Upper lobe of left lung (tissue), 6 donors: Measurements from ENCODE around the gene MXRA8. TPM values are rescaled to one million over a fixed set of nuclear protein-coding genes. Genes with fewer than 3 reads are reported as not detected.

Experiments used
- ATAC-seq, 2 donors: fragments of 200-7000 bp; cut with Tn5 transposase; one replicate each; pipeline ENCODE4 v1.9.1; 2022; ENCODE audit warnings: mild to moderate bottlenecking in 2 of 2, moderate library complexity in 2 of 2; ENCODE audit not compliant: low FRiP score in 2 of 2
- DNase-seq, 2 donors: peaks; one replicate each; pipeline ENCODE4 v3.0.0-alpha.2; 2019 to 2020
- H3K27ac ChIP-seq, 4 donors: fragments of 200-600 bp; sonication (generic); one replicate each; pipeline ENCODE4 v1.5.1; 2016 to 2019
- H3K27me3 ChIP-seq, 4 donors: fragments of 200-600 bp; sonication (generic); one replicate each; pipeline ENCODE4 v1.5.1; 2017 to 2019
- H3K36me3 ChIP-seq, 4 donors: fragments of 200-600 bp; sonication (generic); one replicate each; pipeline ENCODE4 v1.5.1; 2016 to 2019
- H3K4me1 ChIP-seq, 4 donors: fragments of 200-600 bp; sonication (generic); one replicate each; pipeline ENCODE4 v1.5.1; 2018 to 2019
- H3K4me3 ChIP-seq, 4 donors: fragments of 200-600 bp; sonication (generic); one replicate each; pipeline ENCODE4 v1.5.1; 2017 to 2019; ENCODE audit warnings: mild to moderate bottlenecking in 2 of 4, moderate library complexity in 1 of 4
- H3K9me3 ChIP-seq, 4 donors: fragments of 200-600 bp; sonication (generic); one replicate each; pipeline ENCODE4 v1.5.1; 2018 to 2019
- EP300 ChIP-seq, 4 donors: sonication (generic); formaldehyde crosslinking; IDR thresholded peaks; one replicate each; pipeline ENCODE4 v1.5.1; 2017; ENCODE audit warnings: antibody characterized with exemption in 4 of 4, control low read depth in 2 of 4
- POLR2A ChIP-seq, 4 donors: fragments of 450-650 bp; IDR thresholded peaks; one replicate each; pipeline ENCODE4 v1.5.1; 2016 to 2017; ENCODE audit warnings: antibody characterized with exemption in 4 of 4, mild to moderate bottlenecking in 2 of 4
- POLR2AphosphoS5 ChIP-seq, 2 donors: sonication (generic); formaldehyde crosslinking; IDR thresholded peaks; one replicate each; pipeline ENCODE4 v1.5.1; 2017; ENCODE audit warnings: antibody characterized with exemption in 2 of 2
- WGBS, 2 donors: methylation state at CpG; one replicate each; pipeline ENCODE4 v1.1.5; 2017 to 2018; 5-methylcytosine and 5-hydroxymethylcytosine counted together
- total RNA-seq, 6 donors: library from RNA; depleted of rRNA in 4 of 6; stranded (reverse); fragments of >200 nt in 4 of 6; gene quantifications; one replicate each; pipeline versions ENCODE4 v1.1.0 to v1.2.1, GENCODE V29; 2016 to 2021
- TF ChIP-seq, protein P1 (sequence below), 6 experiments: fragments of 450-650 bp in 4 of 6; fragments of 200-600 bp in 2 of 6; sonication (generic) in 2 of 6; IDR thresholded peaks; one replicate each; pipeline ENCODE4 v1.5.1; 2016 to 2019; ENCODE audit warnings: antibody characterized with exemption in 6 of 6
- donor health status: DM: no; HTN: no; CAD: no; lungs with moderate emphysema.
- donor health status: DM: no; HTN: yes; CAD: no; lungs with severe emphysema.

The MXRA8 gene
- total RNA-seq, 6 donors from 2014 or later = 23.9 to 137 (median 63.4) TPM

DNA sequence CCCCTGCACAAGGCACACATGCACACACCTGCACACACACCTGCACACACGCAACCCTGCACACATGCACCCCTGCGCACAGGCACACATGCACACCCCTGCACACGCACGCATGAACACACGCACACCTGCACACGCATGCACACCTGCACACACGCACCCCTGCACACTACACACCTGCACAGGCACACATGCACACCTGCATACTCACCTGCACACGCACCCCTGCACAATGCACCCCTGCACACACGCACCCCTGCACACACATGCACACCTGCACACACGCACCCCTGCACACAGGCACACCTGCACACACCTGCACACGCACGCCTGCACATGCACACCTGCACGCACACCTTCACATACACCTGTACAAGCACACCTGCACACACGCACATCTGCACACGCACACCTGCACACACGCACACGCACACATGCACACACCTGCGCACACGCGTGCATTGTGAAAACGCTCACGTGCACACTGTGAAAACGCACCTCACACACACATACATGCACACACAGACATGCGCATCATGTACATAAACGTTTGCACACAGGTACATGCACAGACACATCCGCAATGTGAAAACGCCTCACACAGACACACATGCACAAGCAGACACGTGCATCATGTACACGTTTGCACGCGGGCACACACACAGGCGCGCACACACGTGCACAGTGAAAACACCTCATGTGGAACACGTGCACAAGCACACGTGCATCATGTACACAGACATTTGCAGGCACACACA lies 17.4 kb downstream of the MXRA8 start:
- Histone ChIP-seq H3K27me3 (no peaks in the 10 kb centered on the region), H3K27ac (no peak overlapping the region), H3K4me3 (no peak overlapping the region), H3K36me3 (peaks cover 3 to 61% (median 42%) of the 10 kb centered on the region in 4 donors), H3K9me3 (no peaks in the 10 kb centered on the region), H3K4me1 (peaks cover 10 to 27% (median 19%) of the 10 kb centered on the region in 4 donors)
- WGBS, 2 donors = 94 to 96% methylated on average over 35 to 36 of the region's 36 CpGs
- ATAC-seq (no peak), DNase-seq (peak in 1 of 2 donors; percentile 47)
- TF ChIP-seq POLR2AphosphoS5 (IDR thresholded peaks at IDR 0.05) (no peak), POLR2A (IDR thresholded peaks at IDR 0.05) (no peak), EP300 (IDR thresholded peaks at IDR 0.05) (no peak)
- TF ChIP-seq, protein P1, sequence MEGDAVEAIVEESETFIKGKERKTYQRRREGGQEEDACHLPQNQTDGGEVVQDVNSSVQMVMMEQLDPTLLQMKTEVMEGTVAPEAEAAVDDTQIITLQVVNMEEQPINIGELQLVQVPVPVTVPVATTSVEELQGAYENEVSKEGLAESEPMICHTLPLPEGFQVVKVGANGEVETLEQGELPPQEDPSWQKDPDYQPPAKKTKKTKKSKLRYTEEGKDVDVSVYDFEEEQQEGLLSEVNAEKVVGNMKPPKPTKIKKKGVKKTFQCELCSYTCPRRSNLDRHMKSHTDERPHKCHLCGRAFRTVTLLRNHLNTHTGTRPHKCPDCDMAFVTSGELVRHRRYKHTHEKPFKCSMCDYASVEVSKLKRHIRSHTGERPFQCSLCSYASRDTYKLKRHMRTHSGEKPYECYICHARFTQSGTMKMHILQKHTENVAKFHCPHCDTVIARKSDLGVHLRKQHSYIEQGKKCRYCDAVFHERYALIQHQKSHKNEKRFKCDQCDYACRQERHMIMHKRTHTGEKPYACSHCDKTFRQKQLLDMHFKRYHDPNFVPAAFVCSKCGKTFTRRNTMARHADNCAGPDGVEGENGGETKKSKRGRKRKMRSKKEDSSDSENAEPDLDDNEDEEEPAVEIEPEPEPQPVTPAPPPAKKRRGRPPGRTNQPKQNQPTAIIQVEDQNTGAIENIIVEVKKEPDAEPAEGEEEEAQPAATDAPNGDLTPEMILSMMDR (IDR thresholded peaks at IDR 0.05) = no peak

- Histone ChIP-seq H3K9me3 (no peaks in the 10 kb centered on the region), H3K4me1 (peaks cover 2 to 19% (median 11%) of the 10 kb centered on the region in 4 donors), H3K27me3 (no peaks in the 10 kb centered on the region), H3K36me3 (peaks cover 3 to 68% (median 44%) of the 10 kb centered on the region in 4 donors), H3K4me3 (no peak overlapping the region), H3K27ac (no peak overlapping the region)
- 91 to 93% methylated on average over 23 of the region's 23 CpGs for WGBS, 2 donors
- DNase-seq (peak in 1 of 2 donors; percentile 68), ATAC-seq (no peak)
- TF ChIP-seq EP300 (IDR thresholded peaks at IDR 0.05) = no peak
- TF ChIP-seq, protein P1 (IDR thresholded peaks at IDR 0.05) = no peak
- no peak for TF ChIP-seq POLR2A (IDR thresholded peaks at IDR 0.05)
- TF ChIP-seq POLR2AphosphoS5 (IDR thresholded peaks at IDR 0.05) = no peak
These were observed 18.2 kb downstream of the MXRA8 start for GRCh38 chr1:1340185-1340584.

DNA sequence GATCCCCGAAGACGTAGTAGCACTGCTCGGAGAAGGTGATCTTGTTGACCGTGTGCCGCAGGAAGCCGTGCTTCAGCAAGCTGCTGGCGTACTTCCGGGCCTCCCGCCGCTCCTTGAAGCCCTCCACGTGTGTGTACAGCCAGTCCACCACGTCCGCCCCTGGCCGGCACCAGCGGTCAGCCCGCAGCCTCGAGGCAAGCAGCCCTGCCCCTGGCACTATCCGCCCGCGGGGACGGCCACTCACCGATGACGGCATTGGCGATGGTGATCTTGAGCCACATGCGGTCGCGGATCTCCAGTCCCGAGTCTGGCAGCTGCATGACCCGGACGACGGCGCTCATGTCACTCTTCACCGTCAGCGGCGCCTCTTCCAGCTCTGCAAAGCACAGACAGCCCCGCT lies 20.1 kb downstream of the MXRA8 start:
- Histone ChIP-seq H3K4me3 (no peak overlapping the region), H3K36me3 (peaks cover 3 to 70% (median 44%) of the 10 kb centered on the region in 4 donors), H3K27ac (no peak overlapping the region), H3K9me3 (no peaks in the 10 kb centered on the region), H3K27me3 (no peaks in the 10 kb centered on the region), H3K4me1 (no peaks in the 10 kb centered on the region)
- 95 to 100% methylated on average over 2 to 32 of the region's 36 CpGs for WGBS, 2 donors
- DNase-seq (peak in 1 of 2 donors; percentile 85), ATAC-seq (no peak)
- TF ChIP-seq POLR2A (IDR thresholded peaks at IDR 0.05) (no peak), EP300 (IDR thresholded peaks at IDR 0.05) (no peak), POLR2AphosphoS5 (IDR thresholded peaks at IDR 0.05) (no peak)
- TF ChIP-seq, protein P1 (IDR thresholded peaks at IDR 0.05) = no peak

GRCh38 chr1:1337793-1338147 lies 20.6 kb downstream of the MXRA8 start:
- no peak for ATAC-seq

More at GRCh38 chr1:1337793-1338147, 20.6 kb downstream of the MXRA8 start:
- TF ChIP-seq POLR2A (IDR thresholded peaks at IDR 0.05) = no peak
- TF ChIP-seq EP300 (IDR thresholded peaks at IDR 0.05) = no peak
- TF ChIP-seq, protein P1 (IDR thresholded peaks at IDR 0.05) = no peak
- no peak for TF ChIP-seq POLR2AphosphoS5 (IDR thresholded peaks at IDR 0.05)
- H3K27me3 ChIP-seq = no peaks in the 10 kb centered on the region
- H3K4me3 ChIP-seq = no peak overlapping the region
- no peak overlapping the region for H3K27ac ChIP-seq
- 74 to 91% methylated on average over 10 to 13 of the region's 18 CpGs for WGBS, 2 donors
- H3K4me1 ChIP-seq = peaks cover 0 to 3% (median 0%) of the 10 kb centered on the region in 4 donors
- peak in 1 of 2 donors; percentile 88 for DNase-seq
- peaks cover 3 to 70% (median 44%) of the 10 kb centered on the region in 4 donors for H3K36me3 ChIP-seq
- H3K9me3 ChIP-seq = no peaks in the 10 kb centered on the region
